Body of pancreas (tissue), 4 donors: ENCODE data around the gene RAB22A. TPM values are rescaled to one million over a fixed set of nuclear protein-coding genes. Genes with fewer than 3 reads are reported as not detected.

Experiments used
- ATAC-seq: fragments of 150-250 bp; one replicate; pipeline ENCODE4 v1.9.1; 2016
- DNase-seq, 4 donors: peaks; one replicate each; pipeline ENCODE4 v3.0.0-alpha.2; 2019
- H3K27ac ChIP-seq, 4 donors: fragments of 200-600 bp; sonication (generic); 1 replicate in 3 of 4; 2 replicates in 1 of 4; pipeline versions ENCODE4 v1.5.1 to v1.6.1; 2016 to 2019; ENCODE audit warnings: mild to moderate bottlenecking in 1 of 4, mixed read lengths in 1 of 4, moderate library complexity in 1 of 4
- H3K27me3 ChIP-seq, 2 donors: fragments of 200-600 bp; sonication (generic); one replicate each; pipeline ENCODE4 v1.6.0; 2016; ENCODE audit warnings: mild to moderate bottlenecking in 1 of 2
- H3K36me3 ChIP-seq, 2 donors: fragments of 200-600 bp; sonication (generic); replicated peaks in 1 of 2; 2 replicates each; pipeline ENCODE4 v1.5.1; 2016; ENCODE audit warnings: low read depth in 2 of 2; ENCODE audit not compliant: insufficient read depth in 1 of 2
- H3K4me1 ChIP-seq: fragments of 200-600 bp; sonication (generic); one replicate; pipeline ENCODE4 v1.6.0; 2016
- H3K4me3 ChIP-seq, 2 donors: fragments of 200-600 bp; sonication (generic); 1 replicate in 1 of 2; 2 replicates in 1 of 2; pipeline ENCODE4 v1.5.1; 2016 to 2019
- H3K9me3 ChIP-seq, 3 donors: fragments of 200-600 bp; sonication (generic); 1 replicate in 2 of 3; 2 replicates in 1 of 3; pipeline ENCODE4 v1.5.1; 2016
- POLR2A ChIP-seq, 3 donors: fragments of 450-650 bp; IDR thresholded peaks; one replicate each; pipeline ENCODE4 v1.6.1; 2016; ENCODE audit warnings: antibody characterized with exemption in 3 of 3, mild to moderate bottlenecking in 2 of 3
- WGBS, 2 donors: methylation state at CpG; one replicate each; pipeline ENCODE4 v1.1.5; 2017; 5-methylcytosine and 5-hydroxymethylcytosine counted together
- intact Hi-C: fragments of 100-400 bp; cut with DNase I; formaldehyde crosslinking; loops from one replicate; pipeline ENCODE4 v1.15.1; 2023
- total RNA-seq, 2 donors: library from RNA; depleted of rRNA; stranded (reverse); fragments of >200 nt; gene quantifications; one replicate each; pipeline ENCODE4 v1.1.0, GENCODE V29; 2016
- TF ChIP-seq, protein P1 (sequence below), 7 experiments: fragments of 450-650 bp in 4 of 7; fragments of 200-600 bp in 3 of 7; sonication (generic) in 3 of 7; IDR thresholded peaks; one replicate each; pipeline ENCODE4 v1.5.1; 2016 to 2019; ENCODE audit warnings: antibody characterized with exemption in 7 of 7

The RAB22A gene
- total RNA-seq, 2 donors from 2014 or later, result 6.3 to 9.1 TPM

DNA sequence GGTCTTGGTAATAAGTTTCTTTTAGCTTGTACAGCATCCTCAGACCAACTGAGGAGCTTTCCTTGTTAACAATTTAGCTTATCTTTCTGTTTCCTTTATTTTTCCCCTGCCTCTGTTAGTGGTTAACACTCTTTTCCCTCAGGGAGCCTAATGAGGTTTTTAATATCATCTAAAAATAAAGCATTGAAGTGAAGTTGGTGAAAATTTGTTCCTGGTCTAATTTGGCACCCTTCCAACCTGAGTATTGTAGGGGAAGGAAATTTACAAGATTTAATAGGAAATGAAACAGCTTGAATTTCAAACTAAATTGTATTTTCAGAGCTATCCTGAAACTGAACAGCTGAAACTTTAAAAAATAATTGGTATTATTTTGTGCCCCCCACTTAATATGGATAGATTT lies 51.4 kb downstream of the RAB22A start:
- Histone ChIP-seq H3K9me3 (no peaks in the 10 kb centered on the region), H3K4me1 (no peaks in the 10 kb centered on the region), H3K27me3 (no peaks in the 10 kb centered on the region), H3K4me3 (no peak overlapping the region), H3K27ac (no peak overlapping the region), H3K36me3 (peaks cover 0 to 11% of the 10 kb centered on the region in 2 donors)
- DNase-seq, result no peak
- ATAC-seq, result no peak
- intact Hi-C loops, result no loop called here
- no peak for TF ChIP-seq POLR2A (IDR thresholded peaks at IDR 0.05)
- TF ChIP-seq, protein P1, sequence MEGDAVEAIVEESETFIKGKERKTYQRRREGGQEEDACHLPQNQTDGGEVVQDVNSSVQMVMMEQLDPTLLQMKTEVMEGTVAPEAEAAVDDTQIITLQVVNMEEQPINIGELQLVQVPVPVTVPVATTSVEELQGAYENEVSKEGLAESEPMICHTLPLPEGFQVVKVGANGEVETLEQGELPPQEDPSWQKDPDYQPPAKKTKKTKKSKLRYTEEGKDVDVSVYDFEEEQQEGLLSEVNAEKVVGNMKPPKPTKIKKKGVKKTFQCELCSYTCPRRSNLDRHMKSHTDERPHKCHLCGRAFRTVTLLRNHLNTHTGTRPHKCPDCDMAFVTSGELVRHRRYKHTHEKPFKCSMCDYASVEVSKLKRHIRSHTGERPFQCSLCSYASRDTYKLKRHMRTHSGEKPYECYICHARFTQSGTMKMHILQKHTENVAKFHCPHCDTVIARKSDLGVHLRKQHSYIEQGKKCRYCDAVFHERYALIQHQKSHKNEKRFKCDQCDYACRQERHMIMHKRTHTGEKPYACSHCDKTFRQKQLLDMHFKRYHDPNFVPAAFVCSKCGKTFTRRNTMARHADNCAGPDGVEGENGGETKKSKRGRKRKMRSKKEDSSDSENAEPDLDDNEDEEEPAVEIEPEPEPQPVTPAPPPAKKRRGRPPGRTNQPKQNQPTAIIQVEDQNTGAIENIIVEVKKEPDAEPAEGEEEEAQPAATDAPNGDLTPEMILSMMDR (IDR thresholded peaks at IDR 0.05), result no peak

- Histone ChIP-seq H3K4me3 (no peak overlapping the region), H3K27ac (no peak overlapping the region), H3K27me3 (no peaks in the 10 kb centered on the region), H3K9me3 (no peaks in the 10 kb centered on the region), H3K4me1 (no peaks in the 10 kb centered on the region), H3K36me3 (peaks cover 0 to 8% of the 10 kb centered on the region in 2 donors)
- intact Hi-C loops, result no loop called here
- DNase-seq (no peak), ATAC-seq (no peak)
- TF ChIP-seq POLR2A (IDR thresholded peaks at IDR 0.05), result no peak
- TF ChIP-seq, protein P1 (IDR thresholded peaks at IDR 0.05), result no peak
- 86 to 89% methylated on average over 9 of the region's 9 CpGs for WGBS, 2 donors
Observed at GRCh38 chr20:58361481-58362205, 52.1 kb downstream of the RAB22A start.

DNA sequence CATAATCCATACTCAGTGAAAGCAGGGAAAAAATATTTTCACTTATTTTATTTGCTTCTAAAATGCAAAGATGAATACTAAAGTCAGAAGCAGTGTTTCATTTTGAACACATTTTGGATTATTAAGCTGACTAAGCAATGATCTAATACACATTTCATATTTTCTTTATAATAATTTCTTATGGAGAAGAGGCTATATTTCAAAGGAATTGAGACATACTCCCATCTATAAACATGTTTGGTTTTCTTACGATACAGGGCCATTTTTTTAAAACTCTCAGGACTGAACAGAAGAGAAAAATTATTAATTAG lies 52.6 kb downstream of the RAB22A start:
- Histone ChIP-seq H3K4me3 (no peak overlapping the region), H3K9me3 (no peaks in the 10 kb centered on the region), H3K36me3 (peaks cover 0 to 8% of the 10 kb centered on the region in 2 donors), H3K27ac (no peak overlapping the region), H3K27me3 (no peaks in the 10 kb centered on the region), H3K4me1 (no peaks in the 10 kb centered on the region)
- ATAC-seq, result no peak
- intact Hi-C loops, result no loop called here
- 95 to 100% methylated on average over 1 of the region's 1 CpG for WGBS, 2 donors
- DNase-seq, result no peak
- no peak for TF ChIP-seq POLR2A (IDR thresholded peaks at IDR 0.05)
- TF ChIP-seq, protein P1 (IDR thresholded peaks at IDR 0.05), result no peak

- 90 to 94% methylated on average over 4 of the region's 4 CpGs for WGBS, 2 donors
- DNase-seq, result no peak
- Histone ChIP-seq H3K36me3 (peaks cover 0 to 8% of the 10 kb centered on the region in 2 donors), H3K27ac (no peak overlapping the region), H3K9me3 (no peaks in the 10 kb centered on the region), H3K4me3 (no peak overlapping the region), H3K4me1 (no peaks in the 10 kb centered on the region), H3K27me3 (no peaks in the 10 kb centered on the region)
- ATAC-seq, result no peak
- TF ChIP-seq POLR2A (IDR thresholded peaks at IDR 0.05), result no peak
- TF ChIP-seq, protein P1 (IDR thresholded peaks at IDR 0.05), result no peak
- intact Hi-C loops, result no loop called here
Observed at GRCh38 chr20:58362970-58363369, 53.5 kb downstream of the RAB22A start.

GRCh38 chr20:58366866-58367265 lies 57.4 kb downstream of the RAB22A start:
- no peak overlapping the region for H3K27ac ChIP-seq
- DNase-seq, result no peak
- no peak for TF ChIP-seq POLR2A (IDR thresholded peaks at IDR 0.05)
- TF ChIP-seq, protein P1 (IDR thresholded peaks at IDR 0.05), result no peak
- H3K4me1 ChIP-seq, result no peaks in the 10 kb centered on the region
- no peak overlapping the region for H3K4me3 ChIP-seq
- WGBS, 2 donors, result 92 to 96% methylated on average over 3 of the region's 3 CpGs
- H3K9me3 ChIP-seq, result no peaks in the 10 kb centered on the region
- H3K36me3 ChIP-seq, result no peaks in the 10 kb centered on the region
- intact Hi-C loops, result no loop called here
- no peaks in the 10 kb centered on the region for H3K27me3 ChIP-seq
- ATAC-seq, result no peak
